Left cardiac atrium (tissue), 4 donors: ENCODE data around the gene SOX9. TPM values are rescaled to one million over a fixed set of nuclear protein-coding genes. Genes with fewer than 3 reads are reported as not detected.
"Not testable (repeated sequence)": the region's sequence is repeated elsewhere in the genome, so short reads cannot be mapped to it uniquely, and the experiment has no call there.

Experiments
- ATAC-seq, 2 donors: fragments of 200-7000 bp; cut with Tn5 transposase; one replicate each; pipeline ENCODE4 v1.9.1; 2020; ENCODE audit warnings: mild to moderate bottlenecking in 2 of 2, moderate library complexity in 2 of 2
- DNase-seq: peaks from one replicate; pipeline ENCODE4 v3.0.0-alpha.2; 2020
- intact Hi-C, 2 donors: fragments of 100-400 bp; cut with DNase I; formaldehyde crosslinking; loops; one replicate each; pipeline versions ENCODE4 v1.14.1 to v1.15.1; 2022 to 2023
- total RNA-seq, 2 donors: library from RNA; stranded (reverse); fragmentation: NEBNext Ultra II Directional; extraction: Animal tissue kit (Norgen Biotek cat#: 25700); gene quantifications; one replicate each; pipeline ENCODE4 v1.2.1, GENCODE V29; 2021
- donor health status: DM: no; HTN: yes; CAD: no.
- donor health status: DM: no; HTN: yes; CAD: no; lungs with severe emphysema.
- donor health status: DM: yes; HTN: yes; CAD: no.
- donor health status: Dilated cardiomyopathy.

Gene SOX9
- total RNA-seq, 2 donors from 2014 or later, result 12.4 to 16.3 TPM

DNA sequence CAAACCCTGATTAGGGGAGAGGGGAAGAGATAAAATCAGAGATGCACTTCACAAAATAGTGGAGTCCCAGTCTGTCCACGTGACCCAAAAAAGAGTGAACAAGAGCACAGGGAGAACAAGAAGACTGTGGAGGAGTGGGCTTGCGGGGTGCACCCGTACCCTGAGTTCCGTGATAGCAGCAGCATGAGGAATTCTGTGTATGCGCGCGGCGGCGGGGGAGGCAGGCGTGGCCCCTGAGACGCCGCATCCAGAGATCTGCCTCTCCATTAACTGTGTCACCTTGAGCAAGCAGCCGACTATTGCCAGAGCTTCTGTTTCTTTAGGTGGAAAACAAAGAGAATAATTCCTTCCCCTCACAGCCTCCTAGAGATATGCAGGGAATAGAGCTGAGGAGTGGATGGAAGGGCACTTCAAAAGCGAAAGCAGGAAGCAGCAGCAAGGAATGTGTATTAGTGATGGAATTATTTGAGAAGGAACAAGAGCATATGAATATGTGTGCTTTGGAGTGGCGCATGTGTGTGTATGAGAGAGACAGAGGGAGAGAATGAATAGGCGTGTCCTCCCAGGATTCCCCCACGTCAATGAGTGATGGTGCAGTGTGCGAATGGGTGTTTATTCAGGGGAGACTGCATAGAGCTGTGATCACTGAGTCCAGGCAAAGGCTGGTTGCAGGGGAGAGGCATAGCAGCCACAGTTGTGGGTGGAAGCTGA is 10.4 kb upstream of the SOX9 start:
- no peak for DNase-seq
- ATAC-seq, result no peak
- intact Hi-C loops, result no loop called here

DNA sequence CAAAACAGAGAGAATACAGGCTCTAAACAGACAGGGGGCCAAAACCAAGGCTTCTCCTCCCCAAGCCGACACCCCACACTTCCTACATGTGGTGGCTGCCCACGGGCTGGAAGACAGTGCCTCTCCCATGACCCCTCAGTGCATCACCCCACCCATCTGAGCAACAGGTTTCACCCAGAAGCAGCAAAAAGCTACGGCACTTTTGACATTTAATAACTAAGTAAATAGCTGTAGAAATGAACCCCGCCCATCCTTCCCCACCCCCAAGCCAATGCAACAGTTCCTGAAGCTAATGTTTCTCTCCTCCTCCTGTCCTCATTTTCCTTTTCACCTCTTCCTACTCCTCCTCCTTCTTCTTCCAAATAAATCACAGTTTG is 9.9 kb upstream of the SOX9 start:
- no peak for ATAC-seq
- intact Hi-C loops, result no loop called here
- no peak for DNase-seq

DNA sequence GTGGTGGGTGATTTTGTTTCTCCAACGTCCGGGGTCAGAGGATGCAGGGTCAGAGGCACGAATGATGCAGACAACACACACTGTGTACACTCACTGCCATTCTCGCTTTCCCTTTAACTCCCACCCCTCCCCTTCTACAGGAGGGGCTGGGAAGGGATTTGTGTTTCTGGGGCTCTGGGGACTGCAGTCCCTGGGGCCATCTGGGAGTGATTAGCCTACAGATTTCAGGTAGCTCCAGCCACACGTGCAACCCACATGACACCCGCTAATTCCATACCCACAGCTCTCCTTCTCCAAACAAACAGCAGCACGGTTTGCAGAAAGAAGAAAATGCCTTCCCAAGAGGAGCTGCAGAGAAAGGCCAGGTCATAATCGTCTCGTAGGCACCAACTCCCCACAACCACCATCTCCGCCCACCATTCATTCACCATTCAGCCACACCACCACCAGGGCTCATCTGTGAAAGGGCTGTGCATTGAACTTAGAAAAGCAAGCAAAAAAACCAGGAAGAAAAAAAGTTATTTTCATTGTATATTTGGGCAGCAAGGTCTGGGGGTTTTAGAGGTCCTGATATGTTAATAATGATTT is 9.4 kb upstream of the SOX9 start:
- intact Hi-C loops, result no loop called here
- DNase-seq, result no peak
- ATAC-seq, result no peak

- intact Hi-C loops, DNase-seq, ATAC-seq: not testable (repeated sequence)
These were observed 8.9 kb upstream of the SOX9 start for GRCh38 chr17:72111926-72112325.

DNA sequence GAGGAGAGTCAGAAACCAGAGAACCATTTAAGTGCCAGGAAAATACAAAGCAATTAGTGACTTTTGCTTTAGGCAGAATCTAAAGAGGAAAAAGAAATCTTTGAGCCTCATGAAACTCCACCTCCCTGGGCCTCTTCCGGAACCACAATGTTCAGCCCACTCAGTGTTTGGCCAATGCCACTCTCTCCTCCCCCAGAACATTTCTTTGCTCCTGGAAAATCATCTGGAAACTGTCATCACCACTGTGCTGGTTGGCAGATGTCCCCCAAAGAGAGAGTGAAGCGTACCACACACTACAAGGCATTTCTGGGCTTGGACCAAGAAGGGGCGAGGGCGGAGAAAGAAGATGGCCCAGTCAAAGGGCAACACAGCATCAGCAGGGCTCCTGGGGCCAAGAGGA is 7.1 kb upstream of the SOX9 start:
- intact Hi-C loops, result no loop called here
- DNase-seq (no peak), ATAC-seq (peak in 1 of 2 donors; percentile 45)

- intact Hi-C loops, result no loop called here
- ATAC-seq (no peak), DNase-seq (no peak)
These were observed 4.9 kb upstream of the SOX9 start for GRCh38 chr17:72115781-72116525.

DNA sequence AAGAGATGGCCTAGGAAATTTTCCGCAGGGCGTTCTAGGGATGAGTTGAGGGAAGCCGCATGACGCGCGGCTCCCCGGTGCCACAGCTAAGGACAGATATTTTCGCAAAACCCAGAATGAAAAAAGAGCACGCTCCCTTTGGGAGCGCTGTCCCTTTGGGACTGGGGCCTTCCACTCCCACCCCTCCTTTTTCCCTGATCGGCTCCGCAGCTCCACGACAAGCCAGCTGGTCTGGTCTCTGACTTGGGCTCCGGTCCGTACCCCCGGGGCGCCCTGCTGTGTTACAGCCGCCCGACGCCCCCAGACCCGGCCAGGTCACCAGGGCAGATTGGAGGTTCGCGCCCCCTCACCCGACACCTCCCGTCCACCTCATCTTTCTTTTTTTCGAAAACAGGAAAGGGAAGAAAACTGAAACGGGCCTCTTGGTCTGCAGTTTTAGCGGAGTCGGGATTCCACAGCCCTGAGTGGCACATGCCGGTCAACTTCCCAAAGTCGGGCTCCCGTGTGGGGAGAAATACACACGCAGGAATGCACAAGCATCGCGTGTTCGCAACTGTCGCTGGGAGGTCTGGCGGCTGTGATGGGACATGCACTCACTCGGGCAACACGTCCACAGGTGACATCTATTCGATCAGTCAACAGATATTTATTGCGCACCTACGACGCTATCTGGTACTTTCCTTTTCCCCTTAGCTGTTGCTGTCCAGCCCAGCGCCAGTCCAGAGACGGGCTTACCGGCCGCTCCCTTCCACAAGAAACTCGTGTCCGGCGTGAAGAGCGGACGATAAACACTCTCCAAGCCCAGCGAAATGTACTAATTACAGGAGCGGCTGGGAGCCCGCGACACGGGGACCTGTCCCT is 3.9 kb upstream of the SOX9 start:
- intact Hi-C loops, result no loop called here

DNA sequence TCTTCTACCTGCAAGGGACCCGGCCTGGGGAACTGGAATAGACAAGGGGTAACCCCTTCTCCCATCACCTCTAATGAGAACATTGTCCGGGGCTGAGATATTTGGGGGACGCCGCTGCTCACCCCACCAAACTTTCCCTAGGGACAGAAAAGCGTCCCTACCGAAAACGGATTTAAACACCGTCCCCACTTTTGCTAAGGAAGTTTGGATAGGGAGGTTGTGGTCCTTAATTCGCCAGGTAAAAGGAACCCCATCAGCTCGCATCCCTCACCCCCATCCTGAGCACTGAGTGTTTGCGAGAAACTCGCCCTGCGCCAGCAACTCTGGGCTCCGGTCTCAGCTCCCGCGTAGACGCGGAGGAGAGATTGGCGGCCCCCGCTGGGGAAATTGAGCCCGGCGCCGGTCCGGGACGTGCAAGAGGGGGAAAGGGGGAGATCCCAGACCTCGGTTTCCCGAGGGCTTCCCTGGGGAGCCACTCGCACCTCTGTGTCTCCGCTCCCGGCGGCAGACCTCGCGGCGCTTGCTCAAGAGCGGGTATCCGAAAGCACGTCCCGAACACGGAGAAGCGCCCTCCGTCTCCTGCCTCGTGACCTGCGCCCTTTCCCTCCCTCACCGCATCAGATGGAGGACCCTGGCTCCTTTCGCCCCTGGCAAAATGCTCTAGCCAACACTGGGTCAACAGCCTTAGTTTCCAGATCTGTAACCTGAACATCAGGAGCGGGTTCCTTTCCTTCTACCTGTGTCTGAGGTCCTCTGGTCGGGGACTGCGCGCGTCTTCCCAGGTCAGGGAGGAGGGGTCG is 3.1 kb upstream of the SOX9 start:
- no peak for ATAC-seq

More for the DNA sequence above, 3.9 kb upstream of the SOX9 start:
- DNase-seq (no peak), ATAC-seq (no peak)

DNA sequence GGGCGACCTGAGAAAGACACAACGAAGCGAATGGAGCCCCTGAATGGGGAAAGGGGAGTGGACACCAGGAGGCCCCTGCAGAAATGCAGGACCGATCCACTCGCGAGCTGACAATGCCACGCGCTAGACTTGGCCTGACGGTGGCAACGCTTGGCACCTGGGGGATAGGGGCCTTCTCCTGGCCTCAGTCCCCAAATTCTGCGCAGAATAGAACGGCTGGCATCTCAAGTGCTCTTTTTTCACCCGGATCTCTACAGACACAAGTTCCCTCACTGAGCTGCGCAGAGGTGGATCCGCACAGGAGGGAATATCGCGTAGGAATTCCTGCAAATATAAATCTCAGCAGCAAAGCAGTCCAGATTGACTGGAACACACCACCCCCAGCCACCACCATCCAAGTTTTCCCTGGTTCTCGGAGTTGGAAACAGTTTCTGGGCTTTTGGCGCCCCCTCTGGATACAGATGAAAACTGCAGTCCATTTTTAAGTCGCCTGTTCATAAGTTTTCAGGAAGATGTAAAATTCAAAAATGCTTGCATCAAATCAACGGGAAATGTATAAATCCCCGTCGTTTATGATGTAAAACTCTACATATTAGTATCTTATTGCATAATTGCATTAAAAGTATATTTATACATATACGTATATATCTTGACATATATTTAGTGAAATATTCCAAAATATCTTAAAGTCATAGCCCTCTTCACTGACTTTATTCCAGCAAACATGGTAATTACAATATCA is 2.3 kb upstream of the SOX9 start:
- intact Hi-C loops, result no loop called here
- peak; percentile 69 for DNase-seq
- peak in 1 of 2 donors; percentile 8 for ATAC-seq

More for the DNA sequence above, 3.1 kb upstream of the SOX9 start:
- intact Hi-C loops, result no loop called here
- no peak for DNase-seq

DNA sequence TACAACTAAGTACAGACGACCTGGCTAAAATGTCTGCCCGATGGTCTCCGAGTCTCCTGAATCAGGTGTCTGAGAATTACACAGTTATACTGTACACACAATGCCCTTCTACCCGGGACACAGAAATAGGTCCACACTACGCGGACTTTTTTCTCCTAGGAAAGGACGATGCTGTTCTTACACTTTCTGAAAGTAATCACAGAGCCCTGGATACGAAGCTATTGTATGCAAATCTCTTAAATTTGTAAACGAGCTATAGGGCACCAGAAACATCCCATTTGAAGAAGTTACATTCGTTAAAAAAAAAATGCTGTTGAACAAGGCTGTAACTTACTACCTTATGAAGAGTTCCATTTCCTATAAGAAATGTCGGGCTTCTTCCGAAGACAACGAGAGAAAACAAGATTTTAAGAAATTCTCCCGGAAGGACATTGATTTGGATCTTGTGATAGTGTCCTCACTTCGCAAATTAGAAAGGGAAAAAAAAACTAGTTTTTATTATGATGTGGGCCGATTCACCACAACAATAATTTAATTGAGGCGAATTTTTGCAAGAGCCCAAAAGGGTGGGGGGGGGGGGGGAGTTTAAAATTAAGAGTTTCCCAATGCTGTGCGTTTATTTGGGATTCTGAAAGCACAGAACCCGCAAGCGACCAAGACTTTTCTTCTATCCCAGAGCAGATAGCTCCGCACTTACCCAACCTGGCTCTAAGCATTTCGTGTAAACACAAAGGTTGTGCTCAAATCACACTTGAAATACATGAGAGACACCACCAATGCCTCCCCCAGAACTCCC is 1.5 kb upstream of the SOX9 start:
- intact Hi-C loops, result no loop called here
- DNase-seq (no peak), ATAC-seq (no peak)

GRCh38 chr17:72119873-72120641 is 763 bp upstream of the SOX9 start:
- intact Hi-C loops, result loop anchor here in 1 of 2 donors (10.0 kb wide), 1 partner anchor 415 kb away; no protein-coding TSS in a partner anchor
- DNase-seq (peak; percentile 50), ATAC-seq (peak; percentile 7 to 15)

DNA sequence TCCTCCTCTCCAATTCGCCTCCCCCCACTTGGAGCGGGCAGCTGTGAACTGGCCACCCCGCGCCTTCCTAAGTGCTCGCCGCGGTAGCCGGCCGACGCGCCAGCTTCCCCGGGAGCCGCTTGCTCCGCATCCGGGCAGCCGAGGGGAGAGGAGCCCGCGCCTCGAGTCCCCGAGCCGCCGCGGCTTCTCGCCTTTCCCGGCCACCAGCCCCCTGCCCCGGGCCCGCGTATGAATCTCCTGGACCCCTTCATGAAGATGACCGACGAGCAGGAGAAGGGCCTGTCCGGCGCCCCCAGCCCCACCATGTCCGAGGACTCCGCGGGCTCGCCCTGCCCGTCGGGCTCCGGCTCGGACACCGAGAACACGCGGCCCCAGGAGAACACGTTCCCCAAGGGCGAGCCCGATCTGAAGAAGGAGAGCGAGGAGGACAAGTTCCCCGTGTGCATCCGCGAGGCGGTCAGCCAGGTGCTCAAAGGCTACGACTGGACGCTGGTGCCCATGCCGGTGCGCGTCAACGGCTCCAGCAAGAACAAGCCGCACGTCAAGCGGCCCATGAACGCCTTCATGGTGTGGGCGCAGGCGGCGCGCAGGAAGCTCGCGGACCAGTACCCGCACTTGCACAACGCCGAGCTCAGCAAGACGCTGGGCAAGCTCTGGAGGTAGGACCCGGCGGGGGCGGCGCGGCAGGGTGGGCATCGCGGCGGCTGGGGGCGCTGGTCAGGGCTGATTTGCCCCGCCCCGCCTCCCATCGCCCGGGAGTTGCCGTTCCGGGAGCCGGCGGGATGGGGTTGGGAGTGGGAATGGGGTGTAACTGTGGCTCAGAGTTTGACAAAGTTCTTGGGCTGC is 567 bp downstream of the SOX9 start:
- DNase-seq (peak; percentile 36), ATAC-seq (peak; percentile 35 to 36)
- intact Hi-C loops, result loop anchor here in 1 of 2 donors (10.0 kb wide), 1 partner anchor 413 kb away; no protein-coding TSS in a partner anchor

GRCh38 chr17:72122010-72122764 is 1.4 kb downstream of the SOX9 start:
- intact Hi-C loops, result loop anchor here in 1 of 2 donors (10.0 kb wide), 1 partner anchor 413 kb away; no protein-coding TSS in a partner anchor
- ATAC-seq (peak; percentile 1 to 4), DNase-seq (no peak)

- no peak for DNase-seq
- intact Hi-C loops, result loop anchor here in 1 of 2 donors (10.0 kb wide), 1 partner anchor 412 kb away; no protein-coding TSS in a partner anchor
- ATAC-seq, result no peak
These were observed 2.1 kb downstream of the SOX9 start for GRCh38 chr17:72122765-72123529.
